ENCODE measurements around the gene AKR1E2. TPM values are rescaled to one million over a fixed set of nuclear protein-coding genes. Genes with fewer than 3 reads are reported as not detected.

The AKR1E2 gene
- total RNA-seq, 1 experiment from 2014 or later = not detected

- DNase-seq = no peak
- H3K36me3 ChIP-seq (ENCODE audit: insufficient read depth, low read length) = no peaks in the 10 kb centered on the region
- no peak overlapping the region; the same call in 1 of the 2 replicates for H2AFZ ChIP-seq (ENCODE audit: low read length)
- H3K9ac ChIP-seq (ENCODE audit: low read length) = no peak overlapping the region
- no peaks in the 10 kb centered on the region for H3K9me2 ChIP-seq (replicated peaks; ENCODE audit: insufficient read depth, low read length)
- H3K4me1 ChIP-seq (ENCODE audit: low read length) = no peaks in the 10 kb centered on the region
- no peak overlapping the region for H3K4me2 ChIP-seq (ENCODE audit: low read depth, low read length, poor library complexity, severe bottlenecking)
- 0 out of 2 replicates have a peak, but pooled peaks cover 3% of the 10 kb centered on the region for H3K27me3 ChIP-seq (ENCODE audit: low read length)
- H3K9me3 ChIP-seq (ENCODE audit: low read length) = no peaks in the 10 kb centered on the region
- H4K20me1 ChIP-seq (ENCODE audit: insufficient read depth, low read depth, low read length) = no peaks in the 10 kb centered on the region
- no peaks in the 10 kb centered on the region for H3K79me2 ChIP-seq (ENCODE audit: low read length)
- H3K27ac ChIP-seq (ENCODE audit: low read length) = no peak overlapping the region
- no peak overlapping the region for H3K4me3 ChIP-seq (ENCODE audit: low read length)
Measured at GRCh38 chr10:4786043-4786839, 39.8 kb upstream of the AKR1E2 start.

- Histone ChIP-seq H3K4me1 (ENCODE audit: low read length) (no peaks in the 10 kb centered on the region), H3K36me3 (ENCODE audit: insufficient read depth, low read length) (no peaks in the 10 kb centered on the region), H3K4me3 (ENCODE audit: low read length) (no peak overlapping the region), H3K79me2 (ENCODE audit: low read length) (no peaks in the 10 kb centered on the region), H3K9ac (ENCODE audit: low read length) (no peak overlapping the region), H3K9me2 (replicated peaks; ENCODE audit: insufficient read depth, low read length) (no peaks in the 10 kb centered on the region), H3K9me3 (ENCODE audit: low read length) (no peaks in the 10 kb centered on the region), H3K27me3 (ENCODE audit: low read length) (no peaks in the 10 kb centered on the region), H4K20me1 (ENCODE audit: insufficient read depth, low read depth, low read length) (no peaks in the 10 kb centered on the region), H3K4me2 (ENCODE audit: low read depth, low read length, poor library complexity, severe bottlenecking) (no peak overlapping the region), H2AFZ (ENCODE audit: low read length) (no peak overlapping the region), H3K27ac (ENCODE audit: low read length) (no peak overlapping the region)
- DNase-seq = no peak
Measured at GRCh38 chr10:4790045-4790444, 36.0 kb upstream of the AKR1E2 start.

- Histone ChIP-seq H3K9me2 (replicated peaks; ENCODE audit: insufficient read depth, low read length) (no peaks in the 10 kb centered on the region), H3K4me2 (ENCODE audit: low read depth, low read length, poor library complexity, severe bottlenecking) (no peak overlapping the region), H3K4me1 (ENCODE audit: low read length) (no peaks in the 10 kb centered on the region), H3K4me3 (ENCODE audit: low read length) (no peak overlapping the region), H3K79me2 (ENCODE audit: low read length) (no peaks in the 10 kb centered on the region), H2AFZ (ENCODE audit: low read length) (no peak overlapping the region), H3K9me3 (ENCODE audit: low read length) (no peaks in the 10 kb centered on the region), H4K20me1 (ENCODE audit: insufficient read depth, low read depth, low read length) (no peaks in the 10 kb centered on the region), H3K36me3 (ENCODE audit: insufficient read depth, low read length) (no peaks in the 10 kb centered on the region), H3K27ac (ENCODE audit: low read length) (no peak overlapping the region), H3K9ac (ENCODE audit: low read length) (no peak overlapping the region), H3K27me3 (ENCODE audit: low read length) (no peaks in the 10 kb centered on the region)
- DNase-seq = no peak
Measured at GRCh38 chr10:4790922-4791321, 35.1 kb upstream of the AKR1E2 start.

- Histone ChIP-seq H3K27me3 (ENCODE audit: low read length) (no peaks in the 10 kb centered on the region), H3K4me3 (ENCODE audit: low read length) (no peak overlapping the region), H3K9me2 (replicated peaks; ENCODE audit: insufficient read depth, low read length) (no peaks in the 10 kb centered on the region), H3K9me3 (ENCODE audit: low read length) (no peaks in the 10 kb centered on the region), H3K36me3 (ENCODE audit: insufficient read depth, low read length) (no peaks in the 10 kb centered on the region), H3K4me1 (ENCODE audit: low read length) (no peaks in the 10 kb centered on the region), H4K20me1 (ENCODE audit: insufficient read depth, low read depth, low read length) (no peaks in the 10 kb centered on the region), H3K27ac (ENCODE audit: low read length) (no peak overlapping the region), H2AFZ (ENCODE audit: low read length) (no peak overlapping the region), H3K9ac (ENCODE audit: low read length) (no peak overlapping the region), H3K4me2 (ENCODE audit: low read depth, low read length, poor library complexity, severe bottlenecking) (no peak overlapping the region), H3K79me2 (ENCODE audit: low read length) (no peaks in the 10 kb centered on the region)
- DNase-seq = no peak
Measured at GRCh38 chr10:4792381-4792780, 33.6 kb upstream of the AKR1E2 start.

- Histone ChIP-seq H3K36me3 (ENCODE audit: insufficient read depth, low read length) (no peaks in the 10 kb centered on the region), H3K27me3 (ENCODE audit: low read length) (no peaks in the 10 kb centered on the region), H3K9ac (ENCODE audit: low read length) (no peak overlapping the region), H3K4me1 (ENCODE audit: low read length) (no peaks in the 10 kb centered on the region), H3K9me3 (ENCODE audit: low read length) (no peaks in the 10 kb centered on the region), H3K27ac (ENCODE audit: low read length) (no peak overlapping the region), H3K79me2 (ENCODE audit: low read length) (no peaks in the 10 kb centered on the region), H2AFZ (ENCODE audit: low read length) (no peak overlapping the region), H3K4me3 (ENCODE audit: low read length) (no peak overlapping the region), H4K20me1 (ENCODE audit: insufficient read depth, low read depth, low read length) (no peaks in the 10 kb centered on the region), H3K4me2 (ENCODE audit: low read depth, low read length, poor library complexity, severe bottlenecking) (no peak overlapping the region), H3K9me2 (replicated peaks; ENCODE audit: insufficient read depth, low read length) (no peaks in the 10 kb centered on the region)
- DNase-seq = no peak
Measured at GRCh38 chr10:4801405-4801804, 24.6 kb upstream of the AKR1E2 start.

- Histone ChIP-seq H3K79me2 (ENCODE audit: low read length) (no peaks in the 10 kb centered on the region), H3K9ac (ENCODE audit: low read length) (no peak overlapping the region), H3K27ac (ENCODE audit: low read length) (no peak overlapping the region), H3K27me3 (ENCODE audit: low read length) (no peaks in the 10 kb centered on the region), H3K4me2 (ENCODE audit: low read depth, low read length, poor library complexity, severe bottlenecking) (no peak overlapping the region), H3K9me3 (ENCODE audit: low read length) (no peaks in the 10 kb centered on the region), H3K4me3 (ENCODE audit: low read length) (no peak overlapping the region), H3K9me2 (replicated peaks; ENCODE audit: insufficient read depth, low read length) (no peaks in the 10 kb centered on the region), H3K36me3 (ENCODE audit: insufficient read depth, low read length) (no peaks in the 10 kb centered on the region), H3K4me1 (ENCODE audit: low read length) (no peaks in the 10 kb centered on the region), H2AFZ (ENCODE audit: low read length) (no peak overlapping the region), H4K20me1 (ENCODE audit: insufficient read depth, low read depth, low read length) (no peaks in the 10 kb centered on the region)
- no peak for DNase-seq
Measured at GRCh38 chr10:4802711-4803487, 23.1 kb upstream of the AKR1E2 start.

- no peaks in the 10 kb centered on the region for H3K79me2 ChIP-seq (ENCODE audit: low read length)
- no peaks in the 10 kb centered on the region for H3K4me1 ChIP-seq (ENCODE audit: low read length)
- no peaks in the 10 kb centered on the region for H3K27me3 ChIP-seq (ENCODE audit: low read length)
- no peak overlapping the region for H2AFZ ChIP-seq (ENCODE audit: low read length)
- H3K36me3 ChIP-seq (ENCODE audit: insufficient read depth, low read length) = no peaks in the 10 kb centered on the region
- no peak for DNase-seq
- no peaks in the 10 kb centered on the region for H3K9me3 ChIP-seq (ENCODE audit: low read length)
- H3K4me3 ChIP-seq (ENCODE audit: low read length) = no peak overlapping the region
- no peak overlapping the region for H3K27ac ChIP-seq (ENCODE audit: low read length)
- H4K20me1 ChIP-seq (ENCODE audit: insufficient read depth, low read depth, low read length) = no peaks in the 10 kb centered on the region
- H3K4me2 ChIP-seq (ENCODE audit: low read depth, low read length, poor library complexity, severe bottlenecking) = no peak overlapping the region
- no peaks in the 10 kb centered on the region for H3K9me2 ChIP-seq (replicated peaks; ENCODE audit: insufficient read depth, low read length)
- H3K9ac ChIP-seq (ENCODE audit: low read length) = no peak overlapping the region
Measured at GRCh38 chr10:4803822-4804221, 22.2 kb upstream of the AKR1E2 start.

- Histone ChIP-seq H3K9me3 (ENCODE audit: low read length) (no peaks in the 10 kb centered on the region), H3K9me2 (replicated peaks; ENCODE audit: insufficient read depth, low read length) (no peaks in the 10 kb centered on the region), H3K4me3 (ENCODE audit: low read length) (no peak overlapping the region), H3K27me3 (ENCODE audit: low read length) (no peaks in the 10 kb centered on the region), H3K36me3 (ENCODE audit: insufficient read depth, low read length) (no peaks in the 10 kb centered on the region), H2AFZ (ENCODE audit: low read length) (no peak overlapping the region), H3K79me2 (ENCODE audit: low read length) (no peaks in the 10 kb centered on the region), H3K4me2 (ENCODE audit: low read depth, low read length, poor library complexity, severe bottlenecking) (no peak overlapping the region), H3K27ac (ENCODE audit: low read length) (no peak overlapping the region), H3K4me1 (ENCODE audit: low read length) (no peaks in the 10 kb centered on the region), H4K20me1 (ENCODE audit: insufficient read depth, low read depth, low read length) (no peaks in the 10 kb centered on the region), H3K9ac (ENCODE audit: low read length) (no peak overlapping the region)
- no peak for DNase-seq
Measured at GRCh38 chr10:4804465-4804864, 21.5 kb upstream of the AKR1E2 start.

Data from Karpas-422 (cell line).